NOMO-1 treated with DMSO at 0.1 percent for 48 hours (cell line): ENCODE measurements around the gene OR1K1.
A peak's percentile ranks its signal among the peaks of the same experiment; 100 is the strongest.
"Not testable (repeated sequence)": the region's sequence is repeated elsewhere in the genome, so short reads cannot be mapped to it uniquely, and the experiment has no call there.

Source experiments
- DNase-seq: peaks from one replicate; lab custom pipeline; 2025; ENCODE audit not compliant: unreplicated experiment; lab: John Stamatoyannopoulos, UW

OR1K1 gene

DNA sequence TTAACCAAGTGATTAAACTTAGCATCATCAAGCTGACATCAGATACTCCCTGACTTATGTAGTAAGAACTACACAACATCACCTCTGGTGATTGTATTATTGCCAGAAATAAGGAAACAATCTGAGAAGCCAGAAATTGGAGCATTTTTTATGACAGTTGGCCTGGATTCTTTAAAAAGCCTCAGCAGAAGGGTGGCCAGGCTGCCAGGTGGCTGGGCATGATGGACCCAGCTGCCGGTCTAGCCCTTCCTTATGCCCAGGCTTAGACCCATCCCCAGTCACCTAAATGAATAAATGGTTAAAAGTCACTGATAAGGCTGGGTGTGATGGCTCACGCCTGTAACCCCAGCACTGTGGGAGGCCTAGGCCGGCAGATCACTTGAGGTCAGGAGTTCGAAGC lies 12.8 kb downstream of the OR1K1 start:
- DNase-seq: no peak

DNA sequence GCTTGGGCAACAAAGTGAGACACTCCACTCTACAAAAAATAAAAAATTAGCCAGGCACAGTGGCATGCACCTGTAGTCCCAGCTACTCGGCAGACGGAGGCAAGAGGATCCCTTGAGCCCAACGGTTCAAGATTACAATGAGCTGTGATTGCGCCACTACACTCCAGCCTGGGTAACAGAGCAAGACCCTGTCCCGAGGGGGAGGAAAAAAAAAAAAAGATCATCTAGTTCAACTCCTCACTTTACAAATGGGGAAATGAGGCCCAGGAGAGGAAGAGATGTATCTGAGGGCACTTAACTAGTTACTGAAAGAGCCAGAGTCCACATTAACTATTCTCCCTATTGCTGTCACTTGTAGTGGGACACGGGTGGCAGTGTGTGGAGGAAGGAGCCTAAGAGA lies 14.6 kb downstream of the OR1K1 start:
- peak; percentile 79 for DNase-seq

DNA sequence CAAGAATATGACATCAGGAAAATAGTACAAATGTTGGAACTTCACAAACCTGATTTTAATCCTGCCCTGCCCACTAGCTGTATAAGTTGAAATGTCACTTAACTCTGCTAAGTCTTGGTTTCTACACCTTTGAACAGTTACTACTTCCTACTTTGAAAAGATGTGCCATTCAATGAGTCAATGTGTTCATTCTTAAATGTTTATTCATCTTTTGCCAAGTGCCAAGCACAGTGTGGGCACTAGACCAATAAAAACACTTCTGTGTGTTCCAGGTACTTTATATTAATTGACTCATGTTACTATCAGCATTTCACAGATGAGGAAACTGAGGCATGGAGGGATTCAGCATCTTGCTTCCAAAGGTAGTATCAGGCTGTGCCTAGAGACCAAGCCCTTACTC lies 15.6 kb downstream of the OR1K1 start:
- DNase-seq: no peak

DNA sequence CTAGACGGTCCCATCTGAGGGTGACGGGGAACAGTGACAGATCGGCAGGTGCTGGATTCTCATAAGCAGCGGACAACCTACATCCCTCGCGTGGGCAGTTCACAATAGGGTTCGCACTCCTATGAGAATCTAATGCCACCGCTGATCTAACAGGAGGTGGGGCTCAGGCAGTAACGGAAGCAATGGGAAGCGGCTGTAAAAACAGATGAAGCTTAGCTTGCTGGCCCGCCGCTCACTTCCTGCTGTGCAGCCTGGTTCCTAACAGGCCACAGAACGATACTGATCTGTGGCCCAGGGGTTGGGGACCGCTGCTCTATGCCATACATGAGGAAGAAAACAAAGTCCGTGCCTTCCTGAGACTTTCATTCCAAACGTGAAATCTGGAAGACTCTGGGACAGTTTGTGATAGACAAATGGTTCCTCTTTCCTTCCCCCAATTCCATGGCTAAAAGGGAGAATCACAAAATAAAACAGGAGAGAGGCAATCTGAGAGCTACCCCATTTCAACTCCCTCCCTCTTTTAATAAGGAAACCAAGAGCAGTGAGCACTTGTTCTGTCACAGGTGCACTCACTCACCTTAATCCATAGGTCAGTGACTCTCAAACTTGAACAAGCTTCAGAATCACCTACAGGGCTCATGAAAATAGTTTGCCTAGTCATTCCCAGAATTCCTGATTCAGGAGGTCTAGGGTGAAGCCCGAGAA lies 16.4 kb downstream of the OR1K1 start:
- DNase-seq: no peak

DNA sequence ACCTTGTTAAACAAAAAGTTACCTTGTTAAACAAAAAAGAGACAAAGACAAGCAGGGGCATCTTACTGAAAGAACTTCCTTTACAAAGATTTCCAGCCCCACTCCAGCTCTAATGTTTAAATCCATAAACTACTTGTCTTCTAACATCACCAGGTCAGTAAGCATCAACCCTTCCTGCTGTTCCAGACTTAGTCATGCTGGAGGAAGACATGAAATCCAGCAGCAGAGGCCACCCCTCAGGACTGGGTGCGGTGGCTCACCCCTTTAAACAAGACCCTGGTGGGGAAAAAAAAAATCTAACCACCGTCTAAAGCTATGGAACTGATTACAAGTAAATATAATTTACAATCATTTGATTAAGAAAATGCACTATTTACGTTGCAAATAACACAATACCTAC lies 19.4 kb downstream of the OR1K1 start:
- no peak for DNase-seq

DNA sequence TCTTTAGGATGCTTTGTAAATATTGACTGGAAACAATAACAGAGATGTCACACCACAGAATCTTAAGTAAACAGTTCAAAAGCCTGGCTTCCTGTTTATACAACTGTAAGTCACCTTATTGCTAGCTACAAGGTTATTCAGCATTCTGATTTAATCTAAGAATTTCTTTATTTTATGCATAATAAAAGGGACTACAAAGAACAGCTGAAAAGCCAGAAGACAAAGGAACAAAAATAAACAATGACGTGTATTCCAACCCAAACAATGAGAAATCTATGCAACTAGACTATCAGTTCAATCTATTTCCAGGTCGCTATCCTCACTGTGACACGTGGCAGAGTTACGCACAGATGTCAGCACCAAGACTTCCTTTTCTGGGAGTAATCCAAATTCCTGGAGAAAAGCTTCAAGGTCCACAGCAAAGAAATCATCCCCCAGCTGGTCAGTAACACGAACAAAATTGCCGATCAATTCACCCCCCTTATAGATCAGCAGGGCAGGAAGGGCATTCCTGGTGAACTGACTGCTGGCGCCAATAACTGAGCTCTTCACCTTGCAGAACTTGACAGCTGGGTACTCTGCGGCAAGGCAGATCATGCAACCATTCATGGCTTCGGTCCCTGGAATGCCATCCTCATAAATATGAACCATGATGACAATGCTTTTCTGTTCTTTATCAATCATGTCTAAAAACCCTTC lies 20.0 kb downstream of the OR1K1 start:
- no peak for DNase-seq

DNA sequence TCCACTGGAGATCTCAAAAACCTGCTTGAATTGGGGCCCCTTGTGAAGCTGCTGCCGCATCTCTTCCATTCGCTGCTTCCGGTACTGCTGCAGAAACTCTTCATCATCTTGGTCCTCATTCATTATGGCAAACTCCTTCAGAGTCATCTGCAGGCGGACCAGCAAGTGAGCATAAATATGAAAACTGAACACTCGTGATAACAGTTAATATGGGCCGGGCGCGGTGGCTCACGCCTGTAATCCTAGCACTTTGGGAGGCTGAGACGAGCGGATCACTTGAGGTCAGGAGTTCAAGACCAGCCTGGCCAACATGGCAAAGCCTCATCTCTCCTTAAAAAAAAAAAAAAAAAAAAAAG lies 20.5 kb downstream of the OR1K1 start:
- no peak for DNase-seq

DNA sequence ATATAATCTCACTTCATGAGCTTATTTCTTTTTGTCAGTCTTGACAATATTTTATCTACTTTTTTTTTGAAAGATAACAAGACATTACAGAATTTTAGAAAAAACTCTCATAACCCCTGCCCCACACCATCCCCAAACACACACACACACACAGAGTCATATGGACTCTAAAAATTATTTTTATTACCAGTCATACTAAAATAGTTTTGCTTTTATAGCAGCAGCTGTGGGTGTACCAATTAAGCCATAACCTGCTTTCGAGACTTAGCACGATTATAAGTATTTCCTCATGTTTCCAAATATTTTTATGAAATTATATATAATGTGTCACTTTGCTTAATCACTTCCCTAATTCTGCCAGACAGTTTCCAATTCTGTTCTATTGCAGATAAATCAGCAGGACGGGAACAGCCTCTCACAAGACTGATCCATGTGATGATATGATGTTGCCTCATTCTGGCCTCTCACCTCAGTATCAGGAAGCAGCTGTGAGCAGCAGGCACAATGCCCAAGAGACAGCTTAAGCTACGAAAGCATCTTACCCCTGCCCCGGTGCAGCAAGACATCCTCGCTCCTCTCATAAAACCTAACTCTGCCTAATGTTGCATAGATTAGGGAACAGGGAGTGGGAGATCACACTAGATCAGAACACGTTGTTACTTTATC lies 21.5 kb downstream of the OR1K1 start:
- DNase-seq: peak; percentile 93

DNA sequence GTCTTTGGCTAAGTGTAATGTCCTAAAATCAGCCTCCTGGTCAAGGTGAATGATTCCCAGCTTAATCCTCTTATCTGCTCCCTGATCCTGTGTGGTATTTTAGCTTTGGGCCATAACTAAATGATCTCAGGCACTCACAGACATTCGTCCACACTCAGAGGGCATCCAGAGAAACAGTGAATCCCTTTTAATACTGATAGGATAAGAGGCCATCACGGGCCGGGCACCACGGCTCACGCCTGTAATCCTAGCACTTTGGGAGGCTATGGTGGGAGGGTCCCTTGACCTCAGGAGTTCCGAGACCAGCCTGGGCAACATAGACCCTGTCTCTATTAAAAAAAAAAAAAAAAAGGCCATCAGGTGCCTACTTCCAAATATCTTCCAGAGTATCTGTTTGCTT lies 22.1 kb downstream of the OR1K1 start:
- DNase-seq: no peak

DNA sequence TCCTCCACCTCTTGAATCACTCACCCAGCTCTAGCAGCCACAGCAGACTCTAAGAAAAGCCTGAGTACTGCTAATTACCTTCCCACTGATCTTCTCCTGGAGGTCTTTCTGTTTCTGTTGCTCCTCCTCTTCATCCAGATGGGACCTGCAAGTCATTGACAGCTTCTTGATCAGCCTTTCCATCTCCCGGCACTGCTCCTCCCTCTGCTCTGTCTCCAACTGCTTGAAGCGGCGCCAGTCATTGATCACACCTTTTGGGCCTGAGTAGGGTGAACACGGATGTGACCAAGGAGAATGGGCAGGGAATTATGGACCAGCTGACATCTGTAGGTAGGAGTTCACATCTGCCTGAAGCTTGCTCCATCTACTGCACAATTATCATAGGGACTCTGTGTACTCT lies 23.0 kb downstream of the OR1K1 start:
- no peak for DNase-seq

DNA sequence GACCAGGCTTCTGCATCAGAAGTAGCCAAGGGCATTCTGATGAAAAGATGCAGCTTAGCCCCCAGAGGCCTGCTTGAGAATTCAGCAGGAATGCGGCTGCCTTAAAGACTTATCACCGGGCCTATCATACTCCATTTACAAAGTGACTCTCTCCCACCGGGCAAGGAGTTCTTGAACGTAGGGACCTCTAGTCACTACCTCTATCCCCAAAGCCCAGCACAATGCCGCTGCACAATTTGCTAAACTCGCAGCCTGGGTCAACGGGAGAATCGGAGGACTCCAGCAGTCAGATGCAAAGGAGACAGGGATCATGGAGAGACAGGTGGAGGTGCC lies 27.8 kb downstream of the OR1K1 start:
- no peak for DNase-seq

DNA sequence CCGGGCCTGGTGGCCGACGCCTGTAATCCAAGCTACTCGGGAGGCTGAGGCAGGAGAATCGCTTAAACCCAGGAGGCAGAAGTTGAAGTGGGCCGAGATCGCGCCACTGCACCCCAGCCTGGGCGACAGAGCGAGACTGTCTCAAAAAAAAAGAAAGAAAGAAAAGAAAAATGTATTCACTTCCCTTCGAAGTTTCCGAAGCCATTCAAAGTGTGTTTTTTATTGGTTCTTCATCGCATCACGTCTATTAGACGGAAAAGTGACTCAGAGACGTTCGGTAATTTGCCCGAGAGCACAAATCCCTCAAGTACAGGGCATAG lies 29.0 kb downstream of the OR1K1 start:
- DNase-seq: peak; percentile 2

DNA sequence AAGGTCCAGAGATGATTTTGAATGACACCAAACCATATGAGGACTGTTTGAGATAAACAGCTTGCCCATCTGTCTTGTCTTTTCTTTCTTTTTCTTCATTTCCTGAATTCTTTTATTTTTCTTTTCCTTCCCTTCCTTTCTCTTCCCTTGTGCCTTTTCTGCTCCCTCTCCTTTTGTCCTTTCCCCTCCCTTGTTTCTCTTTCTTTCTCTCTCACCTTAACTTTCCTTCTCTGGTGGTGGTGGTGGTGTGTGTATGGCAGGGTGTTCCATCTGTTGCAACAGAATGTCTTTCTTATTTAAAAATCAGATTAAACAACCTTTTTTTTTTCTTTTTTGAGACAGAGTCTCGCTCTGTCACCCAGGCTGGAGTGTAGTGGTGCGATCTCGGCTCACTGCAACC lies 32.3 kb downstream of the OR1K1 start:
- no peak for DNase-seq

DNA sequence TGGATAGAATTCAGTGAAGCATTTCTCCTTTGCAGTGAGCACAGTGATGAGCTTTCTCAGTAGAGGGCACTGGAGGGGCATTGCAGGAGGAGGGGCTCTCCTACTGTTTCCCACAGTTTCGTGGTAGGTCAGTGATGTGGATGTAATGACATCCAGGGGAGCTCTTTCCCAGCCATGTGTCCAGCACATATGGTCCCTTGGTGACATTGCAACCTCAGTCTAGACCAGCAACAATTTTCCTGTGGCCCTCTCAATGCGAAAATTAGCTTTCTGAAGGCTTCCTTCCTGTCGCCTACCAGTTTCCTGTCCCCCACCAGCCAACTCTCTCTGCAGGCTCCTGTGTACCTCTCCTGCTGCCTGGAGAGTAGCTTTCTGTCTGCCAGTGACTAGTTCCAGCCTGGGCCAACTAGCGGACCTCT lies 35.4 kb downstream of the OR1K1 start:
- DNase-seq: no peak

DNA sequence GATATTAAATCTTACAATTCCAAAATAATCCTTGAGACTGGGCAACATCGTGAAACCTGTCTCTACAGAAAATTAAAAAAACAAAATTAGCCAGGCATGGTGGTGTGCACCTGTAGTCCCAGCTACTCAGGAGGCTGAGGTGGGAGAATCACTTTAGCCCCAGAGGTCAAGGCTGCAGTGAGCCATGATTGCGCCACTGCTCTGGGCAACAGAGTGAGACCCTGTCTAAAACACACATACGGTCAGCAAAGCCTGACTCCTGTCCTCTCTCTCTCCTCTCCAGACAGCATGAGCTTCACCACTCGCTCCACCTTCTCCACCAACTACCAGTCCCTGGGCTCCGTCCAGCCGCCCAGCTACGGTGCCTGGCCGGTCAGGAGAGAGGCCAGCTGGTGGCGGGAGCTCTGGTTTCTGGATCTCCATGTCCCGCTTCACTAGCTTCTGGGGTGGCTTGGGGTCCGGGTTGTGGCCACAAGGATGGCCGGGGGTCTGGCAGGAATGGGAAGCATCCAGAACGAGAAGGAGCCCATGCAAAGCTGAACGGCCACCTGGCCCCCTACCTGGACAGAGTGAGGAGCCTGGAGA lies 37.4 kb downstream of the OR1K1 start:
- DNase-seq: no peak

DNA sequence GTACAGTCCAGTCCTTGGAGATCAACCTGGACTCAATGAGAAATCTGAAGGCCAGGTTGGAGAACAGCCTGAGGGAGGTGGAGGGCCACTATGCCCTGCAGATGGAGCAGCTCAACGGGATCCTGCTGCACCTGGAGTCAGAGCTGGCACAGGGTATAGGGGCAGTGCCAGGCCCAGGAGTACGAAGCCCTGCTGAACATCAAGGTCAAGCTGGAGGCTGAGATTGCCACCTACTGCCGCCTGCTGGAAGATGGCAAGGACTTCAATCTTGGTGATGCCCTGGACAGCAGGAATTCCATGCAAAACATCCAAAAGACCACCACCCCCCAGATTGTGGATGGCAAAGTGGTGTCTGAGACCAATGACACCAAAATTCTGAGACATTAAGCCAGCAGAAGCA lies 38.5 kb downstream of the OR1K1 start:
- DNase-seq: not testable (repeated sequence)

DNA sequence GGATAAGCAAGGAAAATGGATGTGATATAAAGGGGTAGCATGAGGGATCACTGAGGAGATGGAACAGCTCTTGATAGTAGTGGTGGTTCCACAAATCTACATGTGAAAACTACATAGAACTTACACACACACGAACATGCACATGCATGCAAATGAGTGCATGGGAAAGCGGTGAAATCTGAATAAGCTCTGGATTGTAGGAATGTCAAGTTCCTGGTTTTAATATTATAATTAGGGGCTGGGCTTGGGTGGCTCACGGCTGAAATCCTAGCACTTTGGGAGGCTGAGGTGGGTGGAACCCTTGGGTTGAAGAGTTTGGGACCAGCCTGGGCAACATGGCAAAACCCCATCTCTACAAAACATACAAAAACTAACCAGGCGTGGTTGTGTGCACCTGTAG lies 41.6 kb downstream of the OR1K1 start:
- no peak for DNase-seq

DNA sequence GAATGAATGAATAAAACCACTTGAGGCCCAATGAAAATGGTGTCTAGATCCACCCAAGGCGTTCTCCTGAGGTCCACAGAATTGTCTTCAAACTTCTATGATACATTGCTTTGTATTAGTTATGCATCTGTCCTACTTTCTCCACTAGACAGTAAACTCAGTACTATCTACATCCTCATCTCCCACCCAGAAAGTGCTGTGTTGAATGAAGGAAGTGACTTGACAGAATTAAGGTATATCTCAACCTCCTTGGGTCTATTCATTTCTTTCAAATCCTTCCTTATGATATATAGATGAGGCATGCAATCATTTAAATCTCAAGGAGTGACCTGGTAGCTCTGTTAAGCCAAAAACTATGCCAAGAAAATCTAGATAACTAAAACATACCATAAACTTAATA lies 44.2 kb downstream of the OR1K1 start:
- no peak for DNase-seq

DNA sequence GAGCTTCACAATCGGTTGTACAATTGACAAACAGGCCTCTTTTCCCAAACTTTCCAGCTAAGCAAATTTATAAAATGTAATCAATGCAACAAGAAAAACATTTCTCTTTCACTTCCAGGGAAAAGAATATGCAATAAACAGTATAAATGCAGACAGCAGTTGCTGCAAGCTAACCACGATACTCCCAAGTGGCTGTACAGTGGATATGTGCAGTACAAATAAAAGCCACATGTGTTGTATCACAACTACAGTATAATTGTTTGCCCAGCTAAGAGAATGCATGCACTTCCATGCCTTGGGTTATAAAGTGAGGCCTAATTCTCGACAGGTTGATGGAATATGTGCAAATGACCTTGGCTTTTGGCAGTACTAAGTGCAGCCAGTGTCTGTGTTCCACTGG lies 45.2 kb downstream of the OR1K1 start:
- DNase-seq: no peak

DNA sequence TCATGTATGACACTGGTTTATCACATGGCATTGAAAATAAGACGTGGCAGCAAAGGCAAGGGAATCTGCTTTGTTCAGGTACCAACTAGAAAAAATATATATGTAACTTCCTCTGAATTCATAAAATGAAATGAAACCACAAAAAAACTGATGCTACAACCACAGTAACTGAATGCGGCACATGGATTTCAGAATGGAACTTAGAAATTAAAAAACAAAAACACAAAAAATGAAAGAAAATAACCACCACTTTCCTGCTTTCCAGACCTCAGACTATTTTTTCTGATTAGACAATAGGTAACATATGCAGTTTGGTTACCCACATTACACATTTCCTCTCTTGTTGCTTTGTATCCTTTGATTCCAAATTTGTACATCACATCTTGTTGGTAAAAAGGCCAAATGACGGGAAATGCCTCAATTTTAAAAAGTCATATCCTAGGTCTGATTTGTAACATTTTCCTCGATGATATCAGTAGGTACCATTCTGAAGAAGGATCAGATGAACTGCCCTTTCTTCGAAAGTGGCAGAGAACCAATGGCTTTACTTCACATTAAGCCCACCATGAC lies 46.5 kb downstream of the OR1K1 start:
- DNase-seq: no peak

DNA sequence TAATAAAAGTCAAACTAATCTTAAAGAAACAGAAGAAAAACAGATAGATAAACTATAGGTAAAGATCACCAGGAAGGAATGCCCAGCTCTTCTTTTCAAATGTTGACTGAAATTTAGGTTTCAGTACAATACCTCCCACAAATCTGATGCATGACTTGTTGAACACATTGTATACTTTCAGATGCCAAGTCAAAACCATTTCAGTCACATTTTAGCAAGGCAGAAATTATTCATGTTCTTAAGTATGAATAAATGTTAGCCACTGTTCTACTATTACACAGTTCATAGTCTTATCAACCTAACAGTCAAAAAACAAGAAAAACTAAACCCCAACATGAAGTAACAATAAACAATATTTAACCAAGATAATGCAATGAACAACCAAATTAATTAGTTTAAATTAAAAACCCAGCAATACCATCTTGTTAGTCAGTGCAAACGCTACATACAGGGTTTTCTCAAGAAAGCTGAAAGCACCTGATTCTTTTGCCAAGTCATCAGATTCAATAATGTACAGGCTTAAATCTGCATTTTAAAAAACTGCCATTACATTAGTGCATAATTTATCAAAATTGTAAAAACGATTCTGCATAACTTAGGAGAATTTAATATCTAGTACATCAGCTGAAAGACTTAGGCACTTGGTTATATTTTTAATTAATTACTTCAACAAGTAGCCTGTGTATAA lies 48.5 kb downstream of the OR1K1 start:
- DNase-seq: no peak
